DMS153 treated with DMSO at 0.1 percent for 48 hours (cell line): Measurements from ENCODE around the gene C12orf57.
A peak's percentile ranks its signal among the peaks of the same experiment; 100 is the strongest.

Experiments
- DNase-seq: peaks from one replicate; lab custom pipeline; 2025; ENCODE audit not compliant: unreplicated experiment; lab: John Stamatoyannopoulos, UW

Gene C12orf57

GRCh38 chr12:6952121-6952862 lies 8.5 kb downstream of the C12orf57 start:
- DNase-seq: no peak

- no peak for DNase-seq
Observed at GRCh38 chr12:6952863-6953441, 9.1 kb downstream of the C12orf57 start.

GRCh38 chr12:6953442-6954315 lies 9.9 kb downstream of the C12orf57 start:
- no peak for DNase-seq

GRCh38 chr12:6954316-6955107 lies 10.7 kb downstream of the C12orf57 start:
- no peak for DNase-seq

GRCh38 chr12:6955108-6956020 lies 11.5 kb downstream of the C12orf57 start:
- no peak for DNase-seq

- no peak for DNase-seq
Observed at GRCh38 chr12:6956021-6956727, 12.4 kb downstream of the C12orf57 start.

GRCh38 chr12:6957151-6957701 lies 13.4 kb downstream of the C12orf57 start:
- no peak for DNase-seq

- no peak for DNase-seq
Observed at GRCh38 chr12:6957741-6958608, 14.2 kb downstream of the C12orf57 start.

- no peak for DNase-seq
Observed at GRCh38 chr12:6958609-6959057, 14.8 kb downstream of the C12orf57 start.

- no peak for DNase-seq
Observed at GRCh38 chr12:6959058-6959804, 15.4 kb downstream of the C12orf57 start.

GRCh38 chr12:6959805-6960592 lies 16.2 kb downstream of the C12orf57 start:
- no peak for DNase-seq

- DNase-seq: no peak
Observed at GRCh38 chr12:6960593-6961277, 16.9 kb downstream of the C12orf57 start.

- DNase-seq: peak; percentile 34
Observed at GRCh38 chr12:6961278-6961694, 17.5 kb downstream of the C12orf57 start.

- DNase-seq: peak; percentile 78
Observed at GRCh38 chr12:6961695-6962284, 18.0 kb downstream of the C12orf57 start.

GRCh38 chr12:6962285-6963015 lies 18.6 kb downstream of the C12orf57 start:
- DNase-seq: peak; percentile 78
